Calu3 (cell line): ENCODE data around the gene KRTAP10-5. TPM values are rescaled to one million over a fixed set of nuclear protein-coding genes. Genes with fewer than 3 reads are reported as not detected.

Experiments used
- BruUV-seq: library from RNA; stranded (reverse); fragments of 400-500 nt; replicated peaks from 2 replicates; lab custom pipeline; 2021; lab: Mats Ljungman, UMichigan
- CTCF ChIA-PET: fragments of 300-600 bp; sonication (Branson Sonifier 250); formaldehyde crosslinking; loops from one replicate; lab custom pipeline; 2022; ENCODE audit warnings: antibody characterized with exemption; lab: Charles Lee
- DNase-seq: peaks from one replicate; pipeline ENCODE4 v3.0.0; 2022
- H3K27ac Mint-ChIP-seq: one replicate; pipeline ENCODE4 v1.8.0; 2022; ENCODE audit warnings: mixed read lengths; ENCODE audit not compliant: unreplicated experiment
- H3K27me3 Mint-ChIP-seq: one replicate; pipeline ENCODE4 v1.8.0; 2022; ENCODE audit warnings: mixed read lengths; ENCODE audit not compliant: unreplicated experiment
- H3K36me3 Mint-ChIP-seq: one replicate; pipeline ENCODE4 v1.8.0; 2022; ENCODE audit warnings: mild to moderate bottlenecking, moderate library complexity, mixed read lengths; ENCODE audit not compliant: insufficient read depth, unreplicated experiment
- H3K4me1 Mint-ChIP-seq: one replicate; pipeline ENCODE4 v1.8.0; 2022; ENCODE audit warnings: mild to moderate bottlenecking, low read depth, mixed read lengths; ENCODE audit not compliant: unreplicated experiment
- H3K4me3 Mint-ChIP-seq: one replicate; pipeline ENCODE4 v1.8.0; 2022; ENCODE audit warnings: mild to moderate bottlenecking, low read depth, moderate library complexity, mixed read lengths; ENCODE audit not compliant: unreplicated experiment
- H3K9me3 Mint-ChIP-seq: one replicate; pipeline ENCODE4 v1.8.0; 2022; ENCODE audit warnings: low read depth, mixed read lengths; ENCODE audit not compliant: unreplicated experiment
- CTCF ChIP-seq: fragments of 200-600 bp; IDR thresholded peaks from one replicate; pipeline ENCODE4 v1.8.0; 2022; ENCODE audit warnings: antibody characterized with exemption; ENCODE audit not compliant: unreplicated experiment
- intact Hi-C: fragments of 100-400 bp; cut with micrococcal nuclease; formaldehyde crosslinking; loops from one replicate; pipeline ENCODE4 v1.10.0; 2022; ENCODE audit not compliant: unreplicated experiment
- total RNA-seq: library from RNA; stranded (reverse); gene quantifications from 2 replicates; pipeline ENCODE4 v1.2.3, GENCODE V29; 2022

KRTAP10-5 gene
- total RNA-seq, 1 experiment from 2014 or later = not detected

- H3K27me3 Mint-ChIP-seq = peaks cover 68% of the 10 kb centered on the region
- no peak for DNase-seq
- intact Hi-C loops = no loop called here
- H3K4me1 Mint-ChIP-seq = no peaks in the 10 kb centered on the region
- CTCF ChIA-PET = no interaction called here
- peaks cover 6% of the 10 kb centered on the region for H3K9me3 Mint-ChIP-seq
- BruUV-seq = no TSS peak
- H3K4me3 Mint-ChIP-seq = no peak overlapping the region
- no peak for TF ChIP-seq CTCF
- H3K36me3 Mint-ChIP-seq = no peaks in the 10 kb centered on the region
- no peak overlapping the region for H3K27ac Mint-ChIP-seq
Measured at GRCh38 chr21:44567481-44568171, 12.8 kb downstream of the KRTAP10-5 start.

GRCh38 chr21:44566403-44566802 is 14.0 kb downstream of the KRTAP10-5 start:
- H3K9me3 Mint-ChIP-seq = peaks cover 1% of the 10 kb centered on the region
- CTCF ChIA-PET = no interaction called here
- H3K4me1 Mint-ChIP-seq = no peaks in the 10 kb centered on the region
- intact Hi-C loops = no loop called here
- H3K27ac Mint-ChIP-seq = no peak overlapping the region
- H3K27me3 Mint-ChIP-seq = peaks cover 70% of the 10 kb centered on the region
- H3K4me3 Mint-ChIP-seq = no peak overlapping the region
- H3K36me3 Mint-ChIP-seq = no peaks in the 10 kb centered on the region
- no peak for TF ChIP-seq CTCF
- no TSS peak for BruUV-seq
- DNase-seq = no peak

- no TSS peak for BruUV-seq
- no peak for DNase-seq
- no peaks in the 10 kb centered on the region for H3K36me3 Mint-ChIP-seq
- H3K27ac Mint-ChIP-seq = no peak overlapping the region
- no peak overlapping the region for H3K4me3 Mint-ChIP-seq
- H3K27me3 Mint-ChIP-seq = peaks cover 76% of the 10 kb centered on the region
- CTCF ChIA-PET = no interaction called here
- no peaks in the 10 kb centered on the region for H3K9me3 Mint-ChIP-seq
- intact Hi-C loops = no loop called here
- TF ChIP-seq CTCF = no peak
- no peaks in the 10 kb centered on the region for H3K4me1 Mint-ChIP-seq
Measured at GRCh38 chr21:44564886-44565598, 15.4 kb downstream of the KRTAP10-5 start.

- no peak for DNase-seq
- intact Hi-C loops = no loop called here
- no peak for TF ChIP-seq CTCF
- CTCF ChIA-PET = interaction anchor here (0.7 kb wide), 1 partner anchor 19 kb away, joined by 3 read pairs; no protein-coding TSS in a partner anchor
- peaks cover 76% of the 10 kb centered on the region for H3K27me3 Mint-ChIP-seq
- no TSS peak for BruUV-seq
- H3K36me3 Mint-ChIP-seq = no peaks in the 10 kb centered on the region
- no peak overlapping the region for H3K4me3 Mint-ChIP-seq
- no peak overlapping the region for H3K27ac Mint-ChIP-seq
- no peaks in the 10 kb centered on the region for H3K9me3 Mint-ChIP-seq
- H3K4me1 Mint-ChIP-seq = no peaks in the 10 kb centered on the region
Measured at GRCh38 chr21:44564099-44564498, 16.3 kb downstream of the KRTAP10-5 start.
